OCI-M2 (cell line): Measurements from ENCODE around the gene PLEKHB2.
"Not testable (repeated sequence)": the region's sequence is repeated elsewhere in the genome, so short reads cannot be mapped to it uniquely, and the experiment has no call there.

Source experiments
- DNase-seq: peaks from one replicate; lab custom pipeline; 2025; ENCODE audit not compliant: unreplicated experiment; lab: John Stamatoyannopoulos, UW

The PLEKHB2 gene

DNA sequence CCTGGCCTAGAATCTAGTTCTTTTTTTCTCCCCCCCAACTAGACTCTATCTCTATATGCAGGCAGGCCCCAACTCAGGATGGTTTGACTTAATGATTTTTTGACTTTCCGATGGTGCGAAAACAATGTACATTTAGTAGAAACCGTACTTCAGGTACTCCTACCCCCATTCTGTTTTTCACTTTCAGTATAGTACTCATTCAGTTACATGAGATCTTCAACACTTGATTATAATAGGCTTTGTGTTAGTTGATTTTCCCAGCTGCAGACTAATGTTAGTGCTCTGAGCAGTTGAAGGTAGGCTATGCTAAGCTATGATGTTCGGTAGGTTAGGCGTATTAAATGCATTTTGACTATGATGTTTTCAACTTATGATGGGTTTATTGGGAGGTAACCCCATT, 37.7 kb downstream of the PLEKHB2 start:
- no peak for DNase-seq

DNA sequence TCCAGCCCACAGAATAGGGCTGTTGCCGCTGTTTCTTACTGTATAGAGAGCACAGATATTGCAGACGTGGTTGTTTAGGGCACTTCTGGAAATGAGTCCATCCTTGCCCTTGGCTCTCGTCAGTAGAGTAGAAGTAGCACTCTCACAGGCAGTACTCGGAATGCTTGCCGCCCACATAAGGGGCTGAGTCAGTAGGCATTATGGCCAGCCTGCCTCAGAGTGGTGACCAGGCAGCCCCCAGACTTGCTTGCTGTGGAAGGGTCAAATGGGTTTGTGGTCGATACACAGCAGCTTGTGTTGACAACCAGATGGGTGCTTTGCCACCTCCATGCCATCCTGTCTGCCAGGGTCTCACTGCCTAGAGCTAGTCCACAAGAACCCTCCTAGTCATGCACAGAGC, 38.7 kb downstream of the PLEKHB2 start:
- no peak for DNase-seq

DNA sequence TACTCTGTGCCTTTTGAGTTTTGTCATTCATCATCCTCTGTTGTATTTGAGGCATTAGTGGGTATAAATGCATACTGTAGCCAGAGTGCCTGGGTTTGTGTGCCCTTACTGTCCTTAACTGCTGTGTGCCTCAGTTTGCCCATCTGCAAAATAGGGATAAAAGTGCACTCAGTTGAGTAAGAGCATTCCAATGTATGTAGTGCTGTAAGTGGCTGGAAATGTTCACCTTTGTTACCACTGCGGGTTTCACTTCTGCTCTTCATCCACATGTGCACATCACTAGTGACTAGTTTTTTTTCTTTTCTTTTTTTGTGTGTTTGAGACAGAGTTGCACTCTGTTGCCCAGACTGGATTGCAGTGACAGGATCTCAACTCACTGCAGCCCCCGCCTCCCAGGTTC, 39.9 kb downstream of the PLEKHB2 start:
- DNase-seq: no peak

DNA sequence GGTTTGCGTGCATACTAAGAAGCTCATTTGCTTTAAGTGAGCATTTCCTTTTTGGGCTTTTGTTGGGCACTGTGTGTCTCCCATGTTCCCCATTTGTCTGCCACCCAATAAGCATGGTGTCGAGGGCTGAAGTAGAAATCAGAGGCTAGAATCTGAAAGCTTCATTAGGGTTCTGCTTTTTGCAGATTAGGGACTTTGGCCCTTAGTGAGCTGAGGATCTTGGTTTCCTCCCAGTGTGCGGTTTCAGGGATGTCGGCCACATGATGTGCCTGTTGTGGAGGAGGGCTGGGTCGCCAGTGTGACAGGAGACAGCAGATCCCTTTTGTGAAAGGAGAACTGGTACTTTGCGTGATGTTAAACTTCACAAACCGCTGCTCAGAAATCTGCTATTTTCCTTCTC, 41.1 kb downstream of the PLEKHB2 start:
- DNase-seq: no peak

DNA sequence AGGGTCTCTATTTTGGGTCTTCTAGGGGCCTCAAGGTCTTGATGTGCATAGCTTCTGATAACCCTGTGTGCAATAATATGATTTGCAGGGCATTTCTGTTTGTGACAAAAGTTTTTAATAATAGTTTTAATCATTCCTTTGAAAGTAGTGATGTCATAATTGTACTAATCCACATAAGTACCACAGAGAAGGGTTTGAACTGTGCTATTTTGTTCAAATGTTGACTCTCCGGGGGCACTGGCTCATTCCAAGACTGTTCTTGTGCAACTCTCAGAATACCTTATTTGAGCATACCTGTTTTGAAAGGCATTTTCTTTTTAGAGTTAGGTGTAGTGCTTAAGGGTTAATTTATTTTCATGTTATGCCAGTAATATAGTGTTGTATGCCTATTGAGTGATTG, 41.6 kb downstream of the PLEKHB2 start:
- DNase-seq: no peak

DNA sequence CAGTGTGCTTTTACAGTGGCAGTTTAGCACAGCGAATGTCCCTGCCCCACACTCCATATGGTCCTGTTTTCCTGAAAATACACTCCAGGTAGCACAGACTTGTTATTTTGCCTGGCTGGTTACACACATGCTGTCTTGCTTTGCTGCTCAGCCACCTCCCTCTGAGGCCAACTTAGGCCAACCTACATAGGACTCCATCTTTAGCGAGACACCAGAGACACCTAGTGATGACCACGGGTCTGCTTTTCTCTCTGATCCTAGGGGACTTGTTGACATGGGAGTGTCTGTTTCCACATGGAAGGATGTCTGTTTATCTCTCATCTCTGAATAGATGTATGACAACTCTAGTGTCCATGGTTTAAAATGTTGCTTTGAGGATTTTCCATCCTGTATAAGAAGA, 43.3 kb downstream of the PLEKHB2 start:
- no peak for DNase-seq

DNA sequence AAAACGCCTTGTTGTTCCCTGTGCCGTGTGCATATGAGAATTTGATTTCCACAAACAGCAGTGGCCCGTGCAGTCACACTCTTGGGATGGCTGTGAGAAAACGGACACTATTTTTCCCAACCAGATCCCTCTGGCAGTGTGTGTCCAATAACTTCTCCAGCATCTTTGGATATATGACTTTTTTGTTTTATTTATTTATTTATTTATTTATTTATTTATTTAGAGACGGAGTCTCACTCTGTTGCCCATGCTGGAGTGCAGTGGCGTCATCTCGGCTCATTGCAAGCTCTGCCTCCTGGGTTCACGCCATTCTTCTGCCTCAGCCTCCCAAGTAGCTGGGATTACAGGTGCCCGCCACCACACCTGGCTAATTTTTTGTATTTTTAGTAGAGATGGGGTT, 45.0 kb downstream of the PLEKHB2 start:
- DNase-seq: not testable (repeated sequence)

DNA sequence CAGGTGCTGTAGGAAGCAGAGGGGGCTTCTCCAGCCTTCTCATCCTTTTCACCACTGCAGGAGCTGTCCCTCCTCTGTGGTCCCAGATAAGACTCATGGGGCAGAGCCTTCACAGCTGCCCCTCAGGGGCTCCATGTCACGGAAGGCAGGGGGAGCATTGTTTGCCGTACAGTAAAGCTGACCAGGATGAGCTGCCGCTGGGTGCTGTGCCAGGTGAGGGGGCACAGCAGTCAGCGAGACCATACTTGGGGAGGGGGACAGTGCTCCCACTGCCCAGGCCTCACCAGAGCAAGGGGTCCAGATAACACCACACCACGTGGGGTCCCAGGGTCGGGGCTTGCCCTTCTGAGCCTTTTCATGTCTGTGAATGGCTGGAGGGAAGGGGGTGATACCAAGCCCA, 46.3 kb downstream of the PLEKHB2 start:
- no peak for DNase-seq

DNA sequence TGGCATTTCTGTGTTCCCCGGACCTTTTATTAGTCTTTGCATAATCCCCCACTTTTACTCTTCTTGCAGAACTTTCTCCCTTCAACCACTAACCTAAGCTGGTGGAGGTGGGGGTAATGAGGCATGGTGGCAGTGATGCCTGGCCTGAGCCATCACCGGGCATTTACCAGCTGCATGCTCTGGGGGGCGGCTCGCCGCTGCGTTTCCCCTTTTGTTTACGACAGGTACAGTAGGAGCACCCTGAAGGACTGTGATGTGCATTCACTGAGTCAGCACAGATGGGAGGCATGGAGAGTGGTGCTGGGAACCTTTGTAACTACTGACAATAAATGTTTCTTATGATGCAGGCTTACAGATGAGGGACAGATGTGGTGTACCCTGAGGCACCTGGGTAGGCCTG, 46.9 kb downstream of the PLEKHB2 start:
- no peak for DNase-seq

DNA sequence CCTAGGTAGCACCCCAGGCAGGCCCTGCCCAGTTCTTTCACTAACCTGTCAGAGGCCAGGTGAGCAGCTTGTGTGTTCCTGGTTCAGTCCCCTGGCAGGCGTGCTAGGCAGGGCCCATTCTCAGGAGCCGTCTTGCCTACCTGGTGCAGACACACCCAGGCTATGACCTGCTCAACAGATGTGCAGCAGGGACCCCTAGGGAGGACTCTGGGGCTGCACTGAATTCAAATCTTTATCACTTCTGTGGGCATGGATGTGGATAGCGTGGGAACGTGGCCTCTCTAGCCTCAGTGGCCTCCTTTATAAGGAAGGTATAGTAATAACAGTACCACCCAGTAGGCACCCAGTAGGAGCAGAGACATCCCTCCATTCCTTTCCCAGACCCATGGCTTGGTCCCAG, 48.4 kb downstream of the PLEKHB2 start:
- no peak for DNase-seq

DNA sequence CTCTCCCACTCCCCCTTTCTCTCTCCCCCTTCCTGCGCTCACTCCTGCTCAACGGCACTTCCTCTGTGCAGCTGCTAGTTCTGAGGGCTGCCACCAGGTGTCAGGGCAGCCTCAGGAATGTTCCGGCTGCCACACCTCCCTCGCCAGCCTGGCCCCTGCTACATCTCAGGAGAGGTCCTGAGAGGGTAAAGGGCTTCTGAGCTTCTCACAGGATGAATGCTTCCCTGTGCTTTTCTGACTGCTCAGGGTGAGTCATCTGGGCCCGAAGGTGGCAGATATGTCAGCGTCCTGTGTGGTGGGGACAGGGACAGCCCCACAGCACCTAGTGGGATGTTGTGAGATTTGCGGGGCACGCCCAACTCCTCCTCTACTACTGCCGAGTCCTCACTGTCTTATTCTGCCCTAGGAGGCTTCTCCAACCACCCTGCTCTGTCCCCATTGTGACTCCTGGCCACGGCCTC, 49.0 kb downstream of the PLEKHB2 start:
- DNase-seq: no peak

DNA sequence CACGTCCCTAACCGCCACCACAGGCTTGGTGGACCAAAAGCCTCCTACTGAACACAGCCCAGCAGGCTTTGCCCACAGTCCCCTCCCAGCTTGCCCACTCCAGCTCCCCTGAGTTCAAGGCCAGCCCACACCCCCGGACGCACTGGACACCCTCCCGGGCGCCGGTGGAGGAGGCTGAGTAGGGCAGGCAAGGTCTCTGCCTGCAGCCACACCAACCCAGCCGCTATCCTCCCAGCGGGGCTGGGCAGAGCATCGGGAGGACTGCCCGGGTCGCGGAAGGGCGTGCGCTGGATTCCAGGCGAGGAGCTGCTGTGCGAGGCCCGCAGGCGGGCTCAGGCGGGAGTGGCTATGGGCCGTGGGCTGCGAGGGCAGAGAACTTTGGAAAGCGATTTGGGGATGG, 49.5 kb downstream of the PLEKHB2 start:
- DNase-seq: no peak

DNA sequence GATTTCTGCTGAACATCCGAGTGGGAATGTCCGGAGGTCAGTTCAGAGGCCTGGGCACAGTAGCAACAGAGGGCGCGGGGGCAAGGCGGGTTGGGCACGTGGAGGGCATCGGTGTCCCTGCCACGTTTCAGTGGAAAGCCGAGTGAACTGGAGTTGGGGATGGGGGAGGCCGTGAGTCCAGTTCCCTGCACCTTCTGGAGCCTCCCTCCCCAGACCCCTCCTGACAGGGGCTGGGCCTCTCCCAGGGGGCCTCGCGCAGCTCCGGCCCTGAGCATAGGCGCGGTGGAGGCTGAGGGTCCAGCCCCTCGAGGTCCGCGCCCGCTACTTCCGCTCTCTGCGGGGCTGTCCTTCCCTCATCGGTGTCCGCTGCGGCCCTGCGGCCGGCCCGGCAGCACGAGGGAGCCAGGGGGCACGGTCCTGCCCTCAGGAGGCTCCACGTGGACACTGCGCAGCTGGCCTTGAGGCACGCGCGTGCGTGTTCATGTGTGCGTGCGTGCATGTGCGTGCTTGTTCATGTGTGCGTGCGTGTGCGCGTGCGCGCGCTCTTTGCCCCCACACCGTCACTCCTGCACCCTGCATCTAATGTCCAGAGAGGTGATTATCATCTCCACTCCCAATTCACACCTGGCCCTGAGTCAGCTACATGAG, 50.2 kb downstream of the PLEKHB2 start:
- DNase-seq: no peak

DNA sequence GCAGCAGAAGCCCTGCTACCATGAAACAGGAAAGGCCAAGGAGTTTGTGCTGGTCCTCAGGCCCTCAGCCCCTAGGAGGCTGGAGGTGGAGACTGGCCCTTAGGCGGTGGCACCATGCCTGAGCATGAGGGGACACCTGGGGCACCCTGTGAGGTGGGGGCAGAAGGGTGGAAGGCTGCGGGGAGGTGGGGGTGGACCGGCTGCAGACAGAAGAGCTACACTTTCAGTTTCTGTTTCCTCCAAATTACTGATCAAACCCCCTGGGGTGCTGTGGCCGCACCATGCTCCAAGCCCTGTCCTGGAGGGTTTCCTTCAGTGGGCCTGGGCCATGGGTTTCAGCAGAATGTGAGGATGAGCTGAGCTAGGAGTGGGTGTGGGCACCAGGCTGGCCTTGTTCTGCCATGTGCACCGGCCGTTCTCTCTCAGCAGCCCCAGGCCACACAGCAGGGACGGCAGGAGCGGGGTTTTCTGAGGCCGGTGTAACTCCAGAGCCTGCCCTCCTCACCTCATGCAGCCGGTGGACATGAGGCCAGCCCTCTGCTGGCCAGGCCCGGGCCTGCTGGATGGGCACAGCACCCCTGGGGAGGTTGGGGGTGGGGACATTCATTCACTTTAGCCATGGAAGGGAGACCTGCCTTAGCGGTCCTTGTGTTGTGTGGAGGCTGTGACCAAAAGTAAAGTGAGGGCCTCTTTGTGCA, 51.5 kb downstream of the PLEKHB2 start:
- DNase-seq: no peak

DNA sequence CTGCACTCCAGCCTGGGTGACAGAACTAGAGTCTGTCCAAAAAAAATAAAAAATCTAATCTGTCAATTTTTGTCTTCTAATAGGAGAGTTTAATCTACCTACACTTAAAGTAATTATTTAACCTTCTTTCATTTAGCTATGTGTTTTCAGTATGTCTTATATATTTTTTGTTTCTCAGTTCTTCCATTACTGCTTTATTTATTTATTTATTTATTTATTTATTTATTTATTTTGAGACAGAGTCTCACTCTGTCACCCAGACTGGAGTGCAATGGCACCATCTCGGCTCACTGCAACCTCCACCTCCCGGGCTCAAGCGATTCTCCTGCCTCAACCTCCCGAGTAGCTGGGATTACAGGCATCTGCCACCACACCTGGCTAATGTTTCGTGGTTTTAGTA, 60.4 kb downstream of the PLEKHB2 start:
- not testable (repeated sequence) for DNase-seq

DNA sequence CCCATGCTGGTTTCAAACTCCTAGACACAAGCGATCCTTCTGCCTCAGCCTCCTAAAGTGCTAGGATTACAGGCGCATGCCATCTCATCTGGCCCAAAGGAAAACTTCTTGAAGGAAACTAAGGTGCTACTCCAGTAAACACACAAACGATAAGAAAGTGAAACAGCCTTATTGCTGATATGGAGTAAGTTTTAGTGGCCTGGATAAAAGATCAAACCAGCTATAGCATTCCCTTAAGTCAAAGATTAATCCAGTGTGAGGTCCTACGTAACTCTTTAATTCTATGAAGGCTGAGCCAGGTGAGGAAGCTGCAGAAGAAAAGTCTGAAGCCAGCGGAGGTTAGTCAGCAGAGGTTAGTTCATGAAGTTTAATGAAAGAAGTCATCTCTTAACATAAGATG, 63.4 kb downstream of the PLEKHB2 start:
- no peak for DNase-seq

DNA sequence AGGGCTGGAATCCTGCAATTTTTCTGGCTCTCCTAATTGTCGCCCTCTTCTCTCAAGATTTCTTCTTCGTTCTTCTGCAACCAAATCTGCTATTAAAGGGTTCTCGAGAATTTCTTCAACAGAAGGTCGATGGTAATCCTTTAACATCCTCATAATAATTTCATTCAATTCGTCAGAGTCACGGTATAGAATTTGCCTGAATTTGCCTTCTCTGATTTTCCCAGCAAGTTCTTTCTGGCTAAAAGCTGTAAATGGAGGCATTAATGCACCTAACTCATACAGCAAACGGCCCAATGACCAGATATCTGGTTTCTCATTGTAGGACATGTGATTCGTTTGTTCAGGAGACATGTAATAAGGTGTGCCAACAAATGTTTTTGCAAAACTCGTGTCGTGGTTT, 72.9 kb downstream of the PLEKHB2 start:
- DNase-seq: not testable (repeated sequence)

DNA sequence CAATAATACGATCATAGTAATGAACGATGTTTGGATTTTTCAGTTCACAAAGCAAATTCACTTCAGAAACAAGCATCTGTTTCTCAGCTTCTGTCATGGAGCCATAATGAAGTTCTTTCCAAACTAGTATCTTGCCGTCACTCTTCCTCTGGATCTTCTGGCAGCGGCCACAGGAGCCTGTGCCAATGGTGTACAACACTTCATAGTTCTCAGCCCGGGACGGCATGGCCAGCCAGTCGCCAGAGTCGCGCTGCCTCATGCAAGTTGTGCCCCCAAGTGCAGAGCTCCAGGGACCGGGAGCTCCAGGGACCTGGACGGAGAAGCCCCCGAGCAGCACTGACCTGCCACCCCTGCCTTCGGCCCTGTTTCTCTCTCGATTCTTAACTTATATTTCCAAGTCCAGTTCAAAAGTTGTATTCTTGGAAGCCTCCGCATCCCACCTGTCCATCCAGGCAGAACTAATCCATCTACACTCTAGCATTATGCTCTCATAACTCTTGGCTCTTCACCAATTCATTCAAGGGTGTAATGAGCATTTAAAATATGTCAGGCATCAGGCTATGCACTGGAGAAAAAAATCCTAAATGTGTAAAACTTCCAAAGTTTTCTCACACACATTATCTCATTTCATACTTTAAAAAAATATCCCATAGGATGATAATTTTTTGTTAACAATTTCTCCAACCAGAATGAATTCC, 73.7 kb downstream of the PLEKHB2 start:
- not testable (repeated sequence) for DNase-seq

DNA sequence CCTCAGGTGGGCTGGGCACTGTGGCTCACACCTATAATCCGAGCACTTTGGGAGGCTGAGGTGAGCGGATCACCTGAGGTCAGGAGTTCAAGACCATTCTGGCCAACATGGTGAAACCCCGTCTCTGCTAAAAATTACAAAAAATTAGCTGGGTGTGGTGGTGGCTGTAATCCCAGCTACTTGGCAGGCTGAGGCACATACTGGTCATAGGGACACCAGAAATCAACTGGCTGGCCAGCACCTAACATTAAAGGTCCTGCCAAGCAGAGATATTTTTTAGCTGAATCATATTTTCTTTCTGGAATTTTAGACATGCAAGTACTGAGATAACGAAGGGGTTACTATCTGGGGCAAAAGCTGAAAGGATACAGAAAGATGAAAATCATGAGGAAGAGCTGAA, 76.3 kb downstream of the PLEKHB2 start:
- not testable (repeated sequence) for DNase-seq

DNA sequence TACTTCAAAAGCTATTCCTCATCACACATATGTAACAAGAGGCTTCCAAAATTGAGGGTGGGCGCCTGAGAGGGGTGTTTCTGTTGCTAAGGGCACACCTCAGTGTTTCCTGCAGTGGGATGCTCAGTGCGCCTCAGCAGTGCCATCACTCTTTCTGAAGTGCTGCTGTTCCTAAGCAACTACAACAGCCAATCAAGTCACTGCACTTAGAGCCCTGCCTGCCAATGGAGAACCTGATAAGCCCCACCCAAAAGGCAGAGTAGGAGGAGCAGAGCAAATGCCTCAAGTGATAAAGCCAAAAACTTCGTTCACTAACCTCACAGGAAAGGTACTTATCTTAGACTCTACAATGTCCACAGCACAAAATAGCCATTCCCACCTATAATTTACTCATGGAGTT, 88.3 kb downstream of the PLEKHB2 start:
- not testable (repeated sequence) for DNase-seq

DNA sequence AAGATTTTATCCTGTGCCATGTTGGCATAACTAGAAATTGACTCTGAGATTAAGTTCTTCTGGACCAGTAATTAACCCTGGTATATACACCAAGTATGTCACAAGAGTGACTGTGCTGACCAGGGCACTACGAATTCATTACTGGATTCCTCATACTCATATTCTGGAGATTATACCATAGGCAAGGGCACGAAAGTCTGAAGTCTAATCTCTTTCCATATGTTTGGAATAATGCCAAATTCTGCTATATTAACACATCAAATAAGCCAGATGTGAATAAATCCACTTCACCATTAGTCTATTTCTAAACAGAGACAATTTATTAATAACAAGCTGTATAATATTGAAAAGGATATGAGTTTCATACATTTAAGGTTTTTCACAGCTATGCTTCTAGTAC, 91.0 kb downstream of the PLEKHB2 start:
- not testable (repeated sequence) for DNase-seq
